Measurements from ENCODE around the gene RASA3.

DNA sequence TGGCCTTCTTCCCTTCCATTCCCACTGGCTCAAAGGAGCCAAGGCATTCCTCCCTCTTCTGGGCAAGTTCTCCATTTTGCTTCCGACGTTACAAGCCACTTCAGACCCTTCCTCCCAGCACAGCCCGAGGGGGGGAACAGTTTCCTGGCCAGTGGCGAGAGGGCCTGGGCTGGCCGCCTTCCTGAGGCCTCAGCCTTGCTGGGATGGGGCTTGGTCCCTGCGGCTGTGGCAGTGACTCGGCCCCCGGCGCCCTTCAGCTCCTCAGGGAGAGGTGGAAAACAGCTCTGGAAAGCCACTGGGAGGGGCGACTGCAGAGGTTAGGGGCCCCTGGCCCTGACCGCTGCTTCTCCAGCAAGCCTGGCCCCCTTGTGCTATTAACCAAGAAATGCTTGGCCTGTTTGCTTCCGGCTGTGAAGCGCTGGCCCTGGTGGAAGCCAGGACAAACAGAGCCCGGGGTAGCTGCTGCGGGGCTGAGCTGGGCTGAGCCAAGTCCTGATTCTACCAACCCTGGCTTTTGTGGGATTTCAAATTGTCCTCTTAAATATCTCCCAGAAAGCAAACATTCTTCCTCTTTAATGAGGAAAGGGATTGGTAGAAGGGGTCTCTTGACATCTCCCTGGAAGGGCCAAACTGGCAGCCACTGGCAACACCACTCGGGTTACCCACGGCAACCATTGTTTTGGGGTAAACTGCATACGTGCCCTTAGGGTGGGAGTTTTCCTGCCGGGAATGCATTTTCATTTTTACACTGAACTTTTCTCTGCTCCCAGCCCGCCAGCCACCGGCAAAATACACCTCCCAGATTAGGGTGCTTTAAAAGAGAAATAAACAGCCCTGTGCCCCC, 197.2 kb downstream of the RASA3 start:
- TF ChIP-seq CTCF (IDR thresholded peaks at IDR 0.05), result no peak
- TF ChIP-seq POLR2AphosphoS5 (IDR thresholded peaks at IDR 0.05), result no peak
- no peak for TF ChIP-seq POLR2A (IDR thresholded peaks at IDR 0.05)
- no peak for TF ChIP-seq EP300 (IDR thresholded peaks at IDR 0.05; ENCODE audit: low read depth)

All from transverse colon (tissue), 4 donors.